Esophagus muscularis mucosa (tissue), 4 donors: ENCODE measurements around the gene ADAMTS6.

ENCODE experiments used
- CTCF ChIP-seq, 3 experiments: fragments of 200-600 bp in 2 of 3; fragments of 450-650 bp in 1 of 3; sonication (generic) in 2 of 3; IDR thresholded peaks; one replicate each; pipeline ENCODE4 v1.5.1; 2017 to 2019; ENCODE audit warnings: antibody characterized with exemption in 3 of 3, mild to moderate bottlenecking in 2 of 3, moderate library complexity in 1 of 3
- EP300 ChIP-seq: sonication (generic); formaldehyde crosslinking; IDR thresholded peaks from one replicate; pipeline ENCODE4 v1.6.1; 2017; ENCODE audit warnings: antibody characterized with exemption
- POLR2A ChIP-seq: fragments of 450-650 bp; IDR thresholded peaks from one replicate; pipeline ENCODE4 v1.6.1; 2017; ENCODE audit warnings: antibody characterized with exemption, moderate library complexity, mild to moderate bottlenecking, low read depth
- POLR2AphosphoS5 ChIP-seq, 2 donors: sonication (generic); formaldehyde crosslinking; IDR thresholded peaks; one replicate each; pipeline ENCODE4 v1.6.1; 2017; ENCODE audit warnings: antibody characterized with exemption in 2 of 2

- TF ChIP-seq CTCF (IDR thresholded peaks at IDR 0.05) (no peak), POLR2AphosphoS5 (IDR thresholded peaks at IDR 0.05) (no peak), POLR2A (no peak), EP300 (no peak)
These were observed 122.2 kb downstream of the ADAMTS6 start for GRCh38 chr5:65359569-65359968.
